A549 (cell line): Measurements from ENCODE around the gene COMMD6. TPM values are rescaled to one million over a fixed set of nuclear protein-coding genes. Genes with fewer than 3 reads are reported as not detected.

Experiments used
- ATAC-seq, 2 experiments: fragments of 200-7000 bp in 1 of 2; fragments of >200 bp in 1 of 2; cut with Nextera tagmentation in 1 of 2; cut with Tn5 transposase in 1 of 2; 3 replicates each; pipeline versions ENCODE4 v1.8.0 to v1.9.1; 2018 to 2020; ENCODE audit warnings: mild to moderate bottlenecking in 1 of 2, moderate library complexity in 1 of 2
- CTCF ChIA-PET: fragments of 300-600 bp; sonication (Branson Sonifier 250); formaldehyde crosslinking; extraction: SDS; loops from one replicate; lab custom pipeline; 2021; ENCODE audit warnings: antibody characterized with exemption, inconsistent platforms; lab: Yijun Ruan, JAX
- POLR2A ChIA-PET: fragments of 350-600 bp; formaldehyde crosslinking; extraction: SDS; loops from one replicate; lab custom pipeline; 2021; ENCODE audit warnings: antibody characterized with exemption, inconsistent platforms; lab: Yijun Ruan, JAX
- DNase-seq, 2 experiments: peaks; one replicate each; pipeline versions ENCODE4 v3.0.0 to v3.0.0-alpha.2; 2011 to 2016; ENCODE audit warnings: low read depth in 1 of 2, low spot score in 1 of 2
- FAIRE-seq: peaks from 2 replicates; lab custom pipeline; 2011; peaks lifted over from hg19 to GRCh38; lab: Jason Lieb, UNC
- H3K27ac ChIP-seq, 2 experiments: fragments of >200 bp; sonication (Bioruptor Twin); formaldehyde crosslinking; 3 replicates each; pipeline ENCODE4 v1.5.1; 2016 to 2017
- H3K4me1 ChIP-seq: fragments of >200 bp; sonication (Bioruptor Twin); formaldehyde crosslinking; 3 replicates; pipeline ENCODE4 v1.6.1; 2016
- H3K4me2 ChIP-seq: fragments of >200 bp; sonication (Bioruptor Twin); formaldehyde crosslinking; 3 replicates; pipeline ENCODE4 v1.6.1; 2016
- H3K4me3 ChIP-seq: fragments of >200 bp; sonication (Bioruptor Twin); formaldehyde crosslinking; 3 replicates; pipeline ENCODE4 v1.5.1; 2016
- H3K9me3 ChIP-seq: fragments of >200 bp; sonication (Bioruptor Twin); formaldehyde crosslinking; 3 replicates; pipeline ENCODE4 v1.6.1; 2016
- BHLHE40 ChIP-seq: IDR thresholded peaks from 2 replicates; pipeline ENCODE4 v1.6.1; 2012; ENCODE audit warnings: low read depth, low read length, inconsistent platforms
- CHD2 ChIP-seq: fragments of 150-350 bp; IDR thresholded peaks from 2 replicates; pipeline ENCODE4 v1.6.1; 2014; ENCODE audit warnings: low read length; ENCODE audit not compliant: partially characterized antibody
- CTCF ChIP-seq: fragments of >200 bp; sonication (Bioruptor Twin); formaldehyde crosslinking; IDR thresholded peaks from 3 replicates; pipeline ENCODE4 v1.5.1; 2016
- EHMT2 ChIP-seq: fragments of 200-600 bp; sonication (generic); IDR thresholded peaks from 2 replicates; pipeline ENCODE4 v1.6.1; 2016; ENCODE audit warnings: antibody characterized with exemption, low read depth, mild to moderate bottlenecking, moderate library complexity
- FOSB ChIP-seq: fragments of 250-450 bp; sonication (Bioruptor Pico); IDR thresholded peaks from 2 replicates; pipeline ENCODE4 v1.5.0; 2020; ENCODE audit warnings: mild to moderate bottlenecking, moderate library complexity
- HDAC2 ChIP-seq: fragments of 200-600 bp; sonication (generic); IDR thresholded peaks from 2 replicates; pipeline ENCODE4 v1.6.1; 2016
- HOXB5 ChIP-seq: fragments of 250-450 bp; sonication (Bioruptor Pico); IDR thresholded peaks from 2 replicates; pipeline ENCODE4 v1.5.0; 2020; ENCODE audit warnings: mild to moderate bottlenecking, moderate library complexity
- KDM1A ChIP-seq: fragments of 200-600 bp; sonication (generic); IDR thresholded peaks from 2 replicates; pipeline ENCODE4 v1.6.1; 2016; ENCODE audit warnings: low read depth, mild to moderate bottlenecking
- MAFK ChIP-seq: fragments of 450-650 bp; IDR thresholded peaks from 2 replicates; pipeline ENCODE4 v1.6.1; 2014; ENCODE audit not compliant: partially characterized antibody
- POLR2AphosphoS2 ChIP-seq: conservative IDR thresholded peaks from 2 replicates; pipeline ENCODE4 v1.6.1; 2012; ENCODE audit warnings: low read length, improper control_type of control experiment, inconsistent platforms
- RAD21 ChIP-seq, 2 experiments: fragments of >200 bp in 1 of 2; sonication (Bioruptor Twin) in 1 of 2; formaldehyde crosslinking in 1 of 2; IDR thresholded peaks in 1 of 2; conservative IDR thresholded peaks in 1 of 2; 2 replicates in 1 of 2; 3 replicates in 1 of 2; pipeline ENCODE4 v1.6.1; 2012 to 2018; ENCODE audit warnings: inconsistent platforms in 1 of 2
- RCOR1 ChIP-seq: fragments of 150-350 bp; IDR thresholded peaks from 2 replicates; pipeline ENCODE4 v1.6.1; 2014; ENCODE audit warnings: antibody characterized with exemption, low read length, low read depth
- REST ChIP-seq: fragments of 200-600 bp; sonication (generic); IDR thresholded peaks from 2 replicates; pipeline ENCODE4 v1.6.1; 2016; ENCODE audit warnings: antibody characterized with exemption, mild to moderate bottlenecking, moderate library complexity
- RFX5 ChIP-seq: fragments of 450-650 bp; IDR thresholded peaks from 2 replicates; pipeline ENCODE4 v1.7.1; 2014; ENCODE audit warnings: antibody characterized with exemption, mild to moderate bottlenecking, moderate library complexity
- USF2 ChIP-seq: fragments of 450-650 bp; IDR thresholded peaks from 2 replicates; pipeline ENCODE4 v1.6.1; 2014; ENCODE audit warnings: antibody characterized with exemption
- ZC3H11A ChIP-seq: fragments of 450-650 bp; IDR thresholded peaks from 2 replicates; pipeline ENCODE4 v1.6.1; 2014; ENCODE audit warnings: antibody characterized with exemption, mild to moderate bottlenecking
- ZFP36 ChIP-seq: fragments of 450-650 bp; IDR thresholded peaks from 2 replicates; pipeline ENCODE4 v1.6.1; 2014; ENCODE audit warnings: borderline replicate concordance; ENCODE audit not compliant: partially characterized antibody
- WGBS: methylation state at CpG from one replicate; pipeline ENCODE4 v1.1.6; 2017; ENCODE audit errors: missing lambda C conversion rate; 5-methylcytosine and 5-hydroxymethylcytosine counted together
- polyA plus RNA-seq, 4 experiments: library from polyadenylated mRNA; depleted of rRNA in 3 of 4; stranded (reverse); fragments of >200 nt; fragmentation: RNase III in 1 of 4; extraction: RNeasy Plus Mini Kit Qiagen cat#74134 plus additional on column Dnase treatment in 1 of 4; gene quantifications; 2 replicates in 3 of 4; 3 replicates in 1 of 4; pipeline ENCODE4 v1.2.3, GENCODE V29; 2011 to 2017

Gene COMMD6
- polyA plus RNA-seq, 2 of the 4 experiments (the other 2 are of a cell fraction): 225 to 227 TPM

GRCh38 chr13:75479102-75479740 is 58.4 kb downstream of the COMMD6 start:
- 92% methylated on average over 5 of the region's 5 CpGs for WGBS
- H3K4me2 ChIP-seq: no peak overlapping the region
- ChIA-PET POLR2A (no interaction called here), CTCF (interaction anchor here (0.6 to 1.1 kb wide), 2 partner anchors 38 to 56 kb away, joined by 3 read pairs; no protein-coding TSS in a partner anchor)
- H3K4me1 ChIP-seq: peaks cover 24% of the 10 kb centered on the region; the same call in 2 of the 3 replicates
- no peak for TF ChIP-seq POLR2AphosphoS2
- TF ChIP-seq RFX5: no peak
- TF ChIP-seq USF2: no peak
- DNase-seq (no peak), FAIRE-seq (no peak), ATAC-seq (no peak)
- H3K27ac ChIP-seq: no peak overlapping the region
- no peak overlapping the region for H3K4me3 ChIP-seq
- H3K9me3 ChIP-seq: no peaks in the 10 kb centered on the region

GRCh38 chr13:75478659-75479058 is 59.0 kb downstream of the COMMD6 start:
- peaks cover 24% of the 10 kb centered on the region; the same call in 2 of the 3 replicates for H3K4me1 ChIP-seq
- WGBS: 91% methylated on average over 4 of the region's 4 CpGs
- DNase-seq (no peak), FAIRE-seq (no peak), ATAC-seq (no peak)
- H3K9me3 ChIP-seq: no peaks in the 10 kb centered on the region
- H3K4me3 ChIP-seq: no peak overlapping the region
- ChIA-PET POLR2A (no interaction called here), CTCF (interaction anchor here (1.1 kb wide), 1 partner anchor 39 kb away, joined by 3 read pairs; no protein-coding TSS in a partner anchor)
- H3K27ac ChIP-seq: no peak overlapping the region
- H3K4me2 ChIP-seq: no peak overlapping the region
- TF ChIP-seq RAD21 (conservative IDR thresholded peaks at IDR 0.05 in 1 of 2, IDR thresholded peaks at IDR 0.05 in 1 of 2) (no peak), MAFK (no peak), ZC3H11A (no peak), HOXB5 (CRISPR knock-in tag) (no peak), KDM1A (no peak), USF2 (no peak), FOSB (no peak), ZFP36 (no peak), CTCF (no peak), REST (no peak), BHLHE40 (no peak), HDAC2 (no peak), EHMT2 (no peak), RCOR1 (no peak), CHD2 (no peak)

Other genes starting within 250 kb of the COMMD6 start
- gene TBC1D4, start 55.7 kb downstream of the COMMD6 start, polyA plus RNA-seq (2011; rRNA removed): 12.5 and 17.6 TPM in 2 replicates
- gene TBC1D4, start 55.7 kb downstream of the COMMD6 start, polyA plus RNA-seq (2017; fragmentation: RNase III; extraction: RNeasy Plus Mini Kit Qiagen cat#74134 plus additional on column Dnase treatment): 9.5 to 11.7 TPM (median 10.6 TPM) in 3 replicates
- 52.6 and 60.7 TPM in 2 replicates for gene UCHL3, start 11.9 kb upstream of the COMMD6 start, polyA plus RNA-seq (2011; rRNA removed)
- 46.3 to 52.1 TPM (median 46.6 TPM) in 3 replicates for gene UCHL3, start 11.9 kb upstream of the COMMD6 start, polyA plus RNA-seq (2017; fragmentation: RNase III; extraction: RNeasy Plus Mini Kit Qiagen cat#74134 plus additional on column Dnase treatment)
- 33.2 and 50.2 TPM in 2 replicates for gene LMO7, start 98.5 kb upstream of the COMMD6 start, polyA plus RNA-seq (2011; rRNA removed)
- gene LMO7, start 98.5 kb upstream of the COMMD6 start, polyA plus RNA-seq (2017; fragmentation: RNase III; extraction: RNeasy Plus Mini Kit Qiagen cat#74134 plus additional on column Dnase treatment): 23.3 to 24.0 TPM (median 23.4 TPM) in 3 replicates